Measurements from ENCODE around the gene NKD1.

The NKD1 gene

DNA sequence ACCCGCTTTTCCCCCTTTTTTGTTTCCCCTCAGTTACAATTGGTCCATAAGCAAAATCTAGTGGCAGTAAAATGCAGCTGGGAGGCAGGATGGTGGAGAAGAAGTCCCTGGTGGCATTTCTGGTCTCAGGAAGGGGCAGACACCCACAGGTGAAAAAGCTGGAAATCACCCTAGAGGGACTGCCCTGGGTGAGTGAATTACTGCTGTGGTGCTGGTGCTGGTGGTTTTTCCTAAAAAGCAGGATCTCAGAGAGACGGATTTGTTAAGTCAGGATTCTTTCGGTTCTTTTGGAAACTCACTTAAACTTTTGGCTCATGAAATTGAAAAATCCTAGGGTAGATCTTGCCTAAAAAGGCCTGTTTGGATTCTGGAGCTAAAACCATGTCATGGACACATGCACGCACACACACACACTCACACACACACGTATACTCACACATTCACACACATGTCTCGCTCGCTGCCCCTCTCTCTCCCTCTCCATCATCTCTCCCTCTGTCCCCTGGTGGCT, 65.8 kb downstream of the NKD1 start:
- no peak for DNase-seq (ENCODE audit: low read depth)

DNA sequence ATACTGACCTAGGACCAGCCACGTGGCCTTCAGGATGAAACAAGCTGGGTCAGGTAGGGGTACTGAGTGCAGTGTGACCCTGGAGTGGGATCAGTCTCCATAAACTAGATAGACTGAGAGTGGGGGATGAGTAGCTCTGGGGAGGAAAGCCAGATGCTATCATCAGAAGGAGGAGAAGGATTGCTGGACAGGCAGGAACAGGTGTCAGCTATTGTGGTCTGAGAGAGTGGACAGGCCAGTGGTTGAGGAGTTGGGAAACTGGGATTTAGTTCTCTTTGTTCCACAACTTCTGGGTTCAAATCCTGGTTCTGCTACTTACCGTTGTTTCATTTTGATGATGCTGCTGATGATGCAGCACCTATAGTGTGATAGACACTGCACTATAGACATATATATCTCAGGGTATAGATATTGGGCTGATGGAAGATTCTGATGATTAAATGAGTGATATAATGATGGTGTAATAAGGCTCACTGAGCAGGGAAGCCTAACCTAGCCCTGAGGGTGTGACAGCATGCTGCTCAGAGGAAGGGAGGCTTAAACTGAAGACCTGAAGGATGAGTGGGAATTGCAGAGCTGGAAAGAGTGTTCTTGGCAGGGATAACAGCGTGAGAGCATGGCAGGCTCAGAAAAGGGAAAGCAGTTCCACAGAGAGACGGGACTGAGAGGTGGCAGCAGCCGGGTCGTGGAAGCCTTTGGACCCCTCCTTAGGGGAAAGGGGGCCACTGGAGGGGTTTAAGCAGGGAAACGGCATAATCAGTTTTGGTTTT, 66.9 kb downstream of the NKD1 start:
- DNase-seq (ENCODE audit: low read depth): no peak

DNA sequence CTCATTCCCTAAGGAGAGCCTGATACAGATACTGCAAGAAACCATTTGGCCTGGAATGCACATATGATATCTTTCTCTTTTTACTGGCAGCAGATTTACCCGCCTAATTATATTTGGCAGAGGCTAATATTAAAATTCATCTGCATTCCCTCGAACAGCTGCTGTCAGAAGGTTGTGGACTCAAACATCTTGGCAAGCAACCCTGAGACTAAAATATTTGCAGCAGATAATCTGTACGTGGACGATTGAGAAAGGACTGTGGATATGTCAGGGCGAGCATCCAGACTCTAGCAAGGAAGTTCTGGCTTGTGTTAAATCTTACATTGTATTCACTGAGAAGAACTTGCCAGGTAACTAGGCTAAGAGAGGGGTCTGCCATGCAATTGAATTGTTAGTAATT, 67.7 kb downstream of the NKD1 start:
- DNase-seq (ENCODE audit: low read depth): no peak

DNA sequence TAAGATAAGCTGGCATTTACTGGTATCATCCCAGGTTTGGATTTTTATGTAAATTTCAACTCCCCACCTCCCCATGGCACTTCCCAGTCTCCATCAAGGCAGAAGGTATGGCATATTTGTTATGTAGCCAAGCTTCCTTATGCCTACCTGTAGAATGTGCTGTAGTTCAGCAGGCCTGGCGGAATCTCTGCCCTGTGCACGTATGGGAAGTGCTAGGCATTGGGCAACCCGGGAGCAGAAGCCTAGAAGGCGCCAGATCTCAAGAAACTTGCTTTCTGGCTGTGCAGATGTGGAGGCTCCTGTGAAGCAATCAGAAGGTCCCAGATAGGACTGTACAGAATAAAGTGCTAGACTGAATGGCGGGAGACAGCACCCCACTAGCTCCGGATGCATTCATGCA, 68.2 kb downstream of the NKD1 start:
- no peak for DNase-seq (ENCODE audit: low read depth)

GRCh38 chr16:50616883-50617645, 68.9 kb downstream of the NKD1 start:
- DNase-seq (ENCODE audit: low read depth): no peak

DNA sequence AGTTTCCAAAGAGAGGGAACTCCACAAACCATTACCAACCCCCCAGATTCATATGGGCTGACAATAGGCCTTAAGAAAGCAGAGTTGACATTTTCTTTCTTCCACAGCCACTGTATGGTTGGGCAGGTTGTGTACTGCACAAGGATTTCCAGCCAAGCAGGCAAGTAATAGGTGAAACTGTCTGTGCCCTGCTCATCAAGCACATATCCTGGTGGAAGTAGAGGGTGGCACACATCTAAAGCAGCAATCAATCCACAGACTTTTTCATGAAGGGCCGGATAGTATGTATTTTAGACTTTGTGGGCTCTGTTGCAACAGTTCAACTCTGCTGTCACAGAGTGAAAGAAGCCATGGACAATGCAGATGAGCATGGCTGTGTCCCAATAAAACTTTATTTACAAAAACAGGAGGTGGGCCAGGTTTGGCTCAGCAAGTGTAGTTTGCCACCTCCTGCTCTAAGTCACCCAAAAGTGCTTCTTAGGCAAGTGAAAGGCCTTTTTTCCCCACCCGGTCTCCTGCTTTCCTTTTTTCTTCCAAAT, 69.5 kb downstream of the NKD1 start:
- no peak for DNase-seq (ENCODE audit: low read depth)

DNA sequence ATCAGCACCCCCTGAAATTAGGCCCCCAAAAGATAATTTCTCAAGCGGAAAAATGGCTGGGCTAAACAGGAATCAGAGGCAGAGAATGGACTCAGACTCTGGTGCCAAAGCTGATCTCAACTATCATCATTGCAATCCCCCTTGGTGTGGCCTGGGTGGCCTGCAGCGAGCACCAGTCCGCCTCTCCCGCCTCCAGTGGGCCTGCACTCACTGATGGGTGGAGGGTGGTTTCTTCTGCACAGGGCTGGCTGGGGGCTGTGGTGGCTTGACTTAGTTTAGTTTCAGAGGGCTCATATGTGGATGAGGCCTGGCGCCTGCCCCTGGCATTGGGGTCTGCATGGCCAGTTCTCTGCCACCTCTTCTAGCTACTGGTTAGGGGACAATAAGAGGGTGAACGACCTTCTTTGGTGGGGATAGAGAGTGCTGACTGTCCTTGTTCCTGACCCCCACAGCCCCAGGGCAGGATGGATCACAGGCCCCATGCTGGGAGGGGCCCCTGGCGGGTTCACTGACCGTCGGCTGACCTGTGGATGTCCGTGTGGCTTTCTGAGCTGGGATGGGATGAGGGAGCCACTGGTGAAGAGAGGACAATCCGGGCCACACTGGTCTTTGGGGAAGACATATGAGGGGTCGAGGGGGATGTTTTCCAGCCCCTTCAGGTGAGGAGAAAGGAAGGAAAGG, 70.2 kb downstream of the NKD1 start:
- DNase-seq (ENCODE audit: low read depth): no peak

GRCh38 chr16:50619702-50620491, 71.7 kb downstream of the NKD1 start:
- DNase-seq (ENCODE audit: low read depth): no peak

- no peak for DNase-seq (ENCODE audit: low read depth)
These were observed 72.7 kb downstream of the NKD1 start for GRCh38 chr16:50620646-50621451.

GRCh38 chr16:50621452-50621792, 73.2 kb downstream of the NKD1 start:
- DNase-seq (ENCODE audit: low read depth): no peak

DNA sequence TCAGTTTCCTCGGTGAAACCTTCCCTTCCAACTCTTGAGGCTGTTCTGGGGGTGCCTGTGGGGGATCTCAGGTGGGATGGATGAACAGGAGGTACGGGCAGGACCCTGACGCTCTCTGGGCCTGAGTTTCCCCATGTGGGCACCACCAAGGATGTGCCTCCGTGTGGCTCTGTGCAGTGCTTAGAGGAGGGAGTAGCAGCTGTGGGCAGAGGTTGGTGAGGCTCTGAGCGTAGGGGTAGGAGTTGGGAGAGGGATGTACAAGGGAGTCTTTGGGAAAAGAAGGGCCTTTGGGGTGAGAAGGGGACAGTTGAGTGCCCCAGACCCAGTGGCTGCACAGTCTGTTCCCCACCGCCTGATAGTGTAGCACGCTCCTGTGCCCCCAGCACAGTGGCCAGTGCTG, 73.8 kb downstream of the NKD1 start:
- DNase-seq (ENCODE audit: low read depth): no peak

- DNase-seq (ENCODE audit: low read depth): no peak
These were observed 74.6 kb downstream of the NKD1 start for GRCh38 chr16:50622643-50623369.

DNA sequence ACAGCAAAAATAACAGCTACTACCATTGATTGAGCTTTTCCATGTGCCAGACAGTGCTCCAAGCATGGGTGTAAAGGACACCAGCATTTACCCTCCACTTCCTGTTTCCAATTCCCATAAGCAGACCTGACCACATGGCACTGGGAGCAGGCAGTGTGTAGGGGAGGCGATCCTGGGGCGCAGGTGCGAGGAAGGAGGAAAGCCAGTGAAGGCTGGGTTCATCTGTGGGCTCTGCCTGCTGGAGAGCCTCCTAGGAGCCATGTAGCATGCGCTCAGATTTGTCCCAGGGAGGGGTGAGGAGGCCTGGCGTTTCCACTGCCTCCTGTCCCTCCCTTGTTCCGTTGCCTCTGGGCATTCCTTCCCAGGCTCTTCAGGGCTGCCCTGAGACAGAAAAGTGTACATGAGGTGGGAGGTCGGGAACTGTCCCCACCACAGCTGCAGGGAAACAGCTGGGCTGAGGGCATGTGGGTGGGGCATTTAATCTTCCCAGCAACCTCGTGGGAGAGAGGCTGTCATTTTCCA, 76.3 kb downstream of the NKD1 start:
- DNase-seq (ENCODE audit: low read depth): no peak

DNA sequence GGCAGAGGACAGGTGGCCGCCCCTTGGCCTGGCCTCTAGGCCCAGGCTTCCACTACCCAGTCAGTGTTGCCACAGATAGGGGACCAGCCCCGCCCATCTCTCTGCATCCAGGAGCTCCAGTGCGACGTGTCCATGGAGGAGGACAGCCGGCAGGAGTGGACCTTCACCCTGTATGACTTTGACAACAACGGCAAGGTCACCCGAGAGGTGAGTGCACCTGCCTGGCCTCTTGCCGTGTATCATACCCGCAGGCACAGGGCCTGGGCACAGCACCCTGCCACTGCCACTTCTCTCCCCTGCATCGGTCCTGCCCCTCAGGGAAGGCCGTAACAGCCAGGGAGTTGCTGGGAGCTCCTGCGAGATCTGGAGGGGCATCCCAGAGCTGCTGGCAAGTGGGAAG, 77.2 kb downstream of the NKD1 start:
- no peak for DNase-seq (ENCODE audit: low read depth)

- no peak for DNase-seq (ENCODE audit: low read depth)
These were observed 78.7 kb downstream of the NKD1 start for GRCh38 chr16:50626868-50627267.

DNA sequence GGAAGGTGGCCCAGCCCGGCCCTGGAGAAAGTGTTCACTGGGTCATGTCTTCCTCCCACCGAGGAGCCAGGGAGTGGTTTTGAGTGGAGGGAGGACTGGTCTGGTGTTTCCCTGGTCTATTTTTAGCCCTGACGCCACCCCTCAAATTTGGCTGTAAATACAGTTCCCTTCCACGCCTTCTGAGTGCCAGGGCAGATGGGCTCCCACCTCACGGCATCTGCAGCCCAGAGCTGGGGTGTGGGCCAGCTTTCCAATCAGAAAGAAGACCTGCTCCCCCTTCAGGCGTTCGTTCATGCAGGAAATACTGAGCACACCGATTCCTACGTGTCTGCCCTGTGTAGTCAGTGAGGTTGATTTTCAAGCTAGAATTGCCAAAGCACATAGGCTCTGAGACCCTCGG, 79.2 kb downstream of the NKD1 start:
- no peak for DNase-seq (ENCODE audit: low read depth)

GRCh38 chr16:50628156-50628802, 80.1 kb downstream of the NKD1 start:
- no peak for DNase-seq (ENCODE audit: low read depth)

DNA sequence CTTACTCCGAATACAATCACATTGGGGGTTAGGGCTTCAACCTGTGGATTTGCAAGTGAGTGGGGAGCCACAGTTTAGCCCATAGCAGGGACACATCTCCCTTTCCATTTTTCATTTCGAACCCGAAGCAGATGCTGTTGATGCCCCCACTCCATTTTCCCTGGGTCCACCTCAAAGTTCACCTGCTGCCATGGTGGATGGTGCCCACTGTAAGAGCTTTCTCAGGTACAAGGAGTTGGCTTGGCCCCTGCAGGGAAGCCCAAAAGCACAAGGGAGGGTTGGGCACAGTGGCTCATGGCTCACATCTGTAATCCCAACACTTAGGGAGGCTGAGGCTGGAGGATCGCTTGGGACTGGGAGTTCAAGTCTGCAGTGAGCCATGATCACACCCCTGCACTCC, 81.1 kb downstream of the NKD1 start:
- no peak for DNase-seq (ENCODE audit: low read depth)

DNA sequence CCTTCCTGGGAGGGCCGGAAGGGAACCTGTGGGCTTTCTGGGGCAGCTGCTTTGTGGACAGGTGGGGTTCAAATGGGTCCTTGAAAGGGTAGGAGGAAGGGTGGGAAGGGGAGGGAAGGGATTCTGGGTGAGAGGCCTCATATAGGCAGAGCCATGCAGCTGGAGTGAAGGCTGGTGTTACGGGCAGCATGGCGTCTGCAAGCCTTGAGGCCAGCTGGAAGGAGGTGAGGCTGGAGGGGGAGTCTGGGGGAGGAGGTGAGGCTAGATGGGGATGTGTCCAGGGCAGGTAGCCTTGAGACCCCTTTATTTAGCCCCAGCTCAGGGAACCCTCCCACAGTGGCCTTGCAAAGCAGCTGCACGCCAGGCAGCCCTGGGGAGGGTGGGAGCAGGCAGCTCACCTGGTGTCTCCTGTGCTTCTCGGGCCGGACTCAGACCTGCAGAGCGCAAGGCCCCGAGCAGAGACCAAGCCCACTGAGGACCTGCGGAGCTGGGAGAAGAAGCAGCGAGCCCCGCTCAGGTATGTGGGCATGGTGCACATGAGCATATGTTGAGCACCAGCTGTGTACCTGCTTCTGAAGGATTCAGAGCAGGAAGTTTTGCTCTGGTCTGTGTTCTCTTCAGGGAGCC, 82.3 kb downstream of the NKD1 start:
- no peak for DNase-seq (ENCODE audit: low read depth)

All from HS-27A (cell line).